A673 (cell line): ENCODE measurements around the gene HK1. TPM values are rescaled to one million over a fixed set of nuclear protein-coding genes. Genes with fewer than 3 reads are reported as not detected.

ENCODE experiments used
- BruUV-seq: library from RNA; stranded (reverse); fragments of 400-500 nt; replicated peaks from 2 replicates; lab custom pipeline; 2021; lab: Mats Ljungman, UMichigan
- CTCF ChIA-PET: fragments of 300-600 bp; sonication (Branson Sonifier 250); formaldehyde crosslinking; loops from one replicate; lab custom pipeline; 2022; ENCODE audit warnings: antibody characterized with exemption; lab: Charles Lee
- POLR2A ChIA-PET: fragments of 300-600 bp; sonication (Branson Sonifier 250); formaldehyde crosslinking; loops from one replicate; lab custom pipeline; 2022; ENCODE audit warnings: antibody characterized with exemption; ENCODE audit not compliant: low non-redundant PET; lab: Charles Lee
- DNase-seq: peaks from one replicate; pipeline ENCODE4 v3.0.0-alpha.2; 2015; ENCODE audit warnings: low spot score
- H3K27ac ChIP-seq: fragments of 200-600 bp; sonication (generic); 2 replicates; pipeline ENCODE4 v1.5.1; 2016; ENCODE audit warnings: mixed run types, low read depth, mild to moderate bottlenecking, mixed read lengths, antibody characterized with exemption, low read length; ENCODE audit not compliant: poor library complexity, severe bottlenecking
- H3K27me3 ChIP-seq: fragments of 200-600 bp; sonication (generic); replicated peaks from 2 replicates; pipeline ENCODE4 v1.6.1; 2017; ENCODE audit warnings: mixed run types, low read depth, mild to moderate bottlenecking, mixed read lengths, antibody characterized with exemption, low read length; ENCODE audit not compliant: insufficient read depth, poor library complexity
- H3K36me3 ChIP-seq: fragments of 200-600 bp; sonication (generic); 2 replicates; pipeline ENCODE4 v1.6.1; 2016; ENCODE audit warnings: mixed run types, mild to moderate bottlenecking, mixed read lengths, antibody characterized with exemption, low read length; ENCODE audit not compliant: insufficient read depth, poor library complexity, severe bottlenecking
- H3K4me1 ChIP-seq: fragments of 200-600 bp; sonication (generic); 2 replicates; pipeline ENCODE4 v1.6.1; 2017; ENCODE audit warnings: mixed run types, mild to moderate bottlenecking, mixed read lengths, antibody characterized with exemption, low read length; ENCODE audit not compliant: insufficient read depth, poor library complexity, severe bottlenecking
- H3K4me3 ChIP-seq: fragments of 200-600 bp; sonication (generic); 2 replicates; pipeline ENCODE4 v1.5.1; 2016; ENCODE audit warnings: low read depth, mixed run types, mild to moderate bottlenecking, mixed read lengths, low read length; ENCODE audit not compliant: poor library complexity, severe bottlenecking
- H3K9me3 ChIP-seq: fragments of 200-600 bp; sonication (generic); 2 replicates; pipeline ENCODE4 v1.6.1; 2016; ENCODE audit warnings: mixed run types, low read depth, mild to moderate bottlenecking, mixed read lengths, antibody characterized with exemption, low read length; ENCODE audit not compliant: poor library complexity, severe bottlenecking
- CTCF ChIP-seq: fragments of 300-800, 200-600 bp; sonication (generic); conservative IDR thresholded peaks from 2 replicates; pipeline ENCODE4 v1.5.1; 2017; ENCODE audit warnings: low read depth, mild to moderate bottlenecking, antibody characterized with exemption, low read length, moderate library complexity, mixed read lengths
- EZH2 ChIP-seq: fragments of 200-600 bp; sonication (generic); IDR thresholded peaks from 2 replicates; pipeline ENCODE4 v1.6.1; 2017; ENCODE audit warnings: borderline replicate concordance, low read depth, mild to moderate bottlenecking, mixed read lengths, antibody characterized with exemption, low read length; ENCODE audit not compliant: poor library complexity, severe bottlenecking
- intact Hi-C: fragments of 100-400 bp; cut with micrococcal nuclease; formaldehyde crosslinking; loops from one replicate; pipeline ENCODE4 v1.10.0; 2022; ENCODE audit not compliant: unreplicated experiment
- total RNA-seq: library from RNA; stranded (reverse); gene quantifications from 2 replicates; pipeline ENCODE4 v1.2.3, GENCODE V29; 2021

HK1 gene
- total RNA-seq, 1 experiment from 2014 or later: 107 TPM

- no peaks in the 10 kb centered on the region for H3K27me3 ChIP-seq
- peak; percentile 21 for DNase-seq
- peaks cover 5% of the 10 kb centered on the region for H3K4me1 ChIP-seq
- TF ChIP-seq CTCF (no peak), EZH2 (no peak)
- no peak overlapping the region for H3K27ac ChIP-seq
- no peaks in the 10 kb centered on the region for H3K9me3 ChIP-seq
- H3K4me3 ChIP-seq: no peak overlapping the region
- no TSS peak for BruUV-seq
- POLR2A ChIA-PET: no interaction called here
- intact Hi-C loops: no loop called here
- H3K36me3 ChIP-seq: peaks cover 30% of the 10 kb centered on the region
- CTCF ChIA-PET: no interaction called here
Measured at GRCh38 chr10:69375307-69376151, 97.2 kb downstream of the HK1 start.

GRCh38 chr10:69376662-69377061, 98.4 kb downstream of the HK1 start:
- Histone ChIP-seq H3K27ac (no peak overlapping the region), H3K27me3 (no peaks in the 10 kb centered on the region), H3K36me3 (peaks cover 30% of the 10 kb centered on the region), H3K4me1 (peaks cover 5% of the 10 kb centered on the region), H3K9me3 (no peaks in the 10 kb centered on the region), H3K4me3 (no peak overlapping the region)
- POLR2A ChIA-PET: no interaction called here
- no TSS peak for BruUV-seq
- intact Hi-C loops: no loop called here
- CTCF ChIA-PET: no interaction called here
- DNase-seq: no peak
- TF ChIP-seq EZH2 (no peak), CTCF (no peak)

- Histone ChIP-seq H3K4me1 (peaks cover 5% of the 10 kb centered on the region), H3K27ac (no peak overlapping the region), H3K27me3 (no peaks in the 10 kb centered on the region), H3K9me3 (no peaks in the 10 kb centered on the region), H3K36me3 (peaks cover 30% of the 10 kb centered on the region), H3K4me3 (no peak overlapping the region)
- intact Hi-C loops: no loop called here
- no TSS peak for BruUV-seq
- ChIA-PET CTCF (no interaction called here), POLR2A (no interaction called here)
- TF ChIP-seq CTCF: no peak
- TF ChIP-seq EZH2: no peak
- DNase-seq: no peak
Measured at GRCh38 chr10:69377191-69377590, 98.9 kb downstream of the HK1 start.
